ENCODE data around the gene NECAB3. TPM values are rescaled to one million over a fixed set of nuclear protein-coding genes. Genes with fewer than 3 reads are reported as not detected.
A peak's percentile ranks its signal among the peaks of the same experiment; 100 is the strongest.

NECAB3 gene
- total and polyA plus RNA-seq, 2 of the 13 experiments (the other 11 are each of a cell fraction or from before 2014, with no cell fraction given) = 61.5 to 65.5 TPM

GRCh38 chr20:33675136-33675959 is 1.1 kb upstream of the NECAB3 start (continued):
- TF ChIP-seq TMF1 (CRISPR knock-in tag; IDR thresholded peaks at IDR 0.05; ENCODE audit: low read depth) (no peak), ZNF333 (CRISPR knock-in tag; IDR thresholded peaks at IDR 0.05; ENCODE audit: borderline replicate concordance) (peak; percentile 41; the same call in 1 of the 2 replicates), ELF1 (CRISPR knock-in tag; IDR thresholded peaks at IDR 0.05) (0 out of 2 replicates have a peak, but pooled peaks have one; percentile 6), SMAD9 (CRISPR knock-in tag; IDR thresholded peaks at IDR 0.05) (0 out of 2 replicates have a peak, but pooled peaks have one; percentile 69), ZNF235 (CRISPR knock-in tag; IDR thresholded peaks at IDR 0.05; ENCODE audit: borderline replicate concordance) (no peak), PAWR (CRISPR knock-in tag; IDR thresholded peaks at IDR 0.05; ENCODE audit: borderline replicate concordance) (0 out of 2 replicates have a peak, but pooled peaks have one; percentile 13), ZNF354B (CRISPR knock-in tag; IDR thresholded peaks at IDR 0.05) (no peak), NFKB2 (CRISPR knock-in tag; IDR thresholded peaks at IDR 0.05; ENCODE audit: borderline replicate concordance) (no peak), YEATS4 (CRISPR knock-in tag; IDR thresholded peaks at IDR 0.05; ENCODE audit: borderline replicate concordance) (no peak)
- TF ChIP-seq, protein P1, sequence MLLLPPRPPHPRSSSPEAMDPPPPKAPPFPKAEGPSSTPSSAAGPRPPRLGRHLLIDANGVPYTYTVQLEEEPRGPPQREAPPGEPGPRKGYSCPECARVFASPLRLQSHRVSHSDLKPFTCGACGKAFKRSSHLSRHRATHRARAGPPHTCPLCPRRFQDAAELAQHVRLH (CRISPR knock-in tag; IDR thresholded peaks at IDR 0.05; ENCODE audit: borderline replicate concordance, low read depth) = no peak
